Subcutaneous adipose tissue (tissue), 4 donors: ENCODE results near the gene RASGRP4. TPM values are rescaled to one million over a fixed set of nuclear protein-coding genes. Genes with fewer than 3 reads are reported as not detected.

Experiments
- CTCF ChIP-seq: fragments of 450-650 bp; IDR thresholded peaks from one replicate; pipeline ENCODE4 v1.5.1; 2016; ENCODE audit warnings: low read depth, mild to moderate bottlenecking, control low read depth, antibody characterized with exemption, moderate library complexity
- total RNA-seq, 4 donors: library from RNA; depleted of rRNA; stranded (reverse); fragments of >200 nt; gene quantifications; one replicate each; pipeline ENCODE4 v1.1.0, GENCODE V29; 2016

Gene RASGRP4
- total RNA-seq, 4 donors from 2014 or later = 5.5 to 13.1 (median 9.1) TPM

GRCh38 chr19:38391911-38392464 is 34.0 kb downstream of the RASGRP4 start:
- no peak for TF ChIP-seq CTCF

GRCh38 chr19:38389957-38390924 is 35.8 kb downstream of the RASGRP4 start:
- no peak for TF ChIP-seq CTCF

GRCh38 chr19:38389101-38389925 is 36.7 kb downstream of the RASGRP4 start:
- no peak for TF ChIP-seq CTCF

GRCh38 chr19:38388349-38389100 is 37.5 kb downstream of the RASGRP4 start, which contains the start of gene SPRED3:
SPRED3 (plus strand) TSS chr19:38388697; CDS start chr19:38390303, 1,606 bp downstream.
- TF ChIP-seq CTCF = no peak

- TF ChIP-seq CTCF = no peak
These were observed 38.3 kb downstream of the RASGRP4 start, which contains the start of gene GGN for GRCh38 chr19:38387550-38388348. GGN (minus strand) TSS chr19:38388034; CDS start chr19:38387261, 773 bp downstream.

GRCh38 chr19:38386971-38387549 is 39.0 kb downstream of the RASGRP4 start:
- TF ChIP-seq CTCF = no peak
